B cell (primary cell): Measurements from ENCODE around the gene SLC7A6. TPM values are rescaled to one million over a fixed set of nuclear protein-coding genes. Genes with fewer than 3 reads are reported as not detected.

Source experiments
- ATAC-seq: fragments of 200-7000 bp; cut with Tn5 transposase; one replicate; pipeline ENCODE4 v1.10.0; 2021; ENCODE audit warnings: low read depth, mild to moderate bottlenecking, moderate number of reproducible peaks, moderate library complexity
- CTCF ChIA-PET: fragments of 350-600 bp; sonication (Branson Sonifier 250); formaldehyde crosslinking; loops from one replicate; lab custom pipeline; 2021; ENCODE audit warnings: antibody characterized with exemption, inconsistent platforms; lab: Charles Lee
- POLR2A ChIA-PET: fragments of 350-600 bp; sonication (Branson Sonifier 250); formaldehyde crosslinking; loops from one replicate; lab custom pipeline; 2021; ENCODE audit warnings: antibody characterized with exemption; lab: Charles Lee
- DNase-seq: peaks from one replicate; pipeline ENCODE4 v3.0.0; 2013
- H2AFZ ChIP-seq: 2 replicates; pipeline ENCODE4 v1.6.1; 2012; ENCODE audit warnings: mild to moderate bottlenecking, low read depth, low read length; ENCODE audit not compliant: insufficient read depth, poor library complexity, severe bottlenecking
- H3K27ac ChIP-seq, 2 donors: 1 replicate in 1 of 2; 2 replicates in 1 of 2; pipeline ENCODE4 v1.5.1; 2012 to 2013; ENCODE audit warnings: low read length in 2 of 2, mild to moderate bottlenecking in 2 of 2, moderate library complexity in 1 of 2
- H3K27me3 ChIP-seq, 4 experiments: fragments of 200-600 bp in 1 of 4; sonication (generic) in 1 of 4; replicated peaks in 1 of 4; 1 replicate in 2 of 4; 2 replicates in 2 of 4; pipeline versions ENCODE4 v1.6.1 to v1.7.0; 2013 to 2016; ENCODE audit warnings: low read length in 3 of 4, mild to moderate bottlenecking in 2 of 4, mixed read lengths in 1 of 4, moderate library complexity in 1 of 4; ENCODE audit not compliant: insufficient read depth in 4 of 4, control insufficient read depth in 3 of 4; ENCODE audit errors: control extremely low read depth in 1 of 4
- H3K36me3 ChIP-seq, 2 experiments: replicated peaks in 1 of 2; 1 replicate in 1 of 2; 2 replicates in 1 of 2; pipeline versions ENCODE4 v1.6.1 to v1.7.1; 2013; ENCODE audit warnings: low read length in 1 of 2; ENCODE audit not compliant: insufficient read depth in 2 of 2, control insufficient read depth in 1 of 2; ENCODE audit errors: control extremely low read depth in 1 of 2, extremely low read depth in 1 of 2
- H3K4me1 ChIP-seq, 2 donors: fragments of 200-600 bp in 1 of 2; sonication (generic) in 1 of 2; 1 replicate in 1 of 2; 2 replicates in 1 of 2; pipeline versions ENCODE4 v1.5.1 to v1.6.1; 2013 to 2017; ENCODE audit warnings: low read length in 2 of 2; ENCODE audit not compliant: control insufficient read depth in 2 of 2, insufficient read depth in 2 of 2
- H3K4me2 ChIP-seq: replicated peaks from 2 replicates; pipeline ENCODE3; 2012; ENCODE audit warnings: mild to moderate bottlenecking, low read depth, low read length; ENCODE audit not compliant: poor library complexity, severe bottlenecking
- H3K4me3 ChIP-seq, 5 experiments: fragments of 200-600 bp in 1 of 5; sonication (generic) in 1 of 5; 1 replicate in 3 of 5; 2 replicates in 2 of 5; pipeline versions ENCODE4 v1.5.1 to v1.7.0; 2011 to 2016; ENCODE audit warnings: low read length in 4 of 5, mild to moderate bottlenecking in 4 of 5, low read depth in 2 of 5, control low read depth in 1 of 5, moderate library complexity in 1 of 5; ENCODE audit not compliant: insufficient read depth in 1 of 5; ENCODE audit errors: control extremely low read depth in 1 of 5, extremely low read depth in 1 of 5
- H3K79me2 ChIP-seq: fragments of 200-600 bp; sonication (generic); one replicate; pipeline ENCODE4 v1.6.0; 2016; ENCODE audit warnings: low read length; ENCODE audit not compliant: control insufficient read depth, insufficient read depth
- H3K9ac ChIP-seq: fragments of 200-600 bp; sonication (generic); 2 replicates; pipeline ENCODE4 v1.6.1; 2017; ENCODE audit warnings: mild to moderate bottlenecking, low read length, moderate library complexity
- H3K9me3 ChIP-seq, 3 donors: one replicate each; pipeline versions ENCODE4 v1.6.1 to v1.7.1; 2013; ENCODE audit warnings: low read length in 2 of 3; ENCODE audit not compliant: control insufficient read depth in 2 of 3, insufficient read depth in 1 of 3; ENCODE audit errors: control extremely low read depth in 1 of 3
- H4K20me1 ChIP-seq: 2 replicates; pipeline ENCODE4 v1.6.0; 2012; ENCODE audit warnings: mild to moderate bottlenecking, low read length; ENCODE audit not compliant: insufficient read depth, control insufficient read depth, poor library complexity, severe bottlenecking
- H3K27ac Mint-ChIP-seq: one replicate; pipeline ENCODE4 v1.8.0; 2021; ENCODE audit warnings: mixed read lengths
- H3K27me3 Mint-ChIP-seq: one replicate; pipeline ENCODE4 v1.8.0; 2021; ENCODE audit warnings: mixed read lengths
- H3K4me1 Mint-ChIP-seq: one replicate; pipeline ENCODE4 v1.8.0; 2021; ENCODE audit warnings: mixed read lengths
- H3K4me3 Mint-ChIP-seq: one replicate; pipeline ENCODE4 v1.8.0; 2021; ENCODE audit warnings: mixed read lengths
- H3K9me3 Mint-ChIP-seq: one replicate; pipeline ENCODE4 v1.8.0; 2022; ENCODE audit warnings: mixed read lengths; ENCODE audit not compliant: insufficient read depth
- CTCF ChIP-seq: fragments of 200-600 bp; IDR thresholded peaks from one replicate; pipeline ENCODE4 v1.8.0; 2022; ENCODE audit warnings: antibody characterized with exemption, mild to moderate bottlenecking
- EZH2 ChIP-seq: IDR thresholded peaks from 2 replicates; pipeline ENCODE4 v1.6.1; 2012; ENCODE audit warnings: borderline replicate concordance, low read depth, mild to moderate bottlenecking, moderate library complexity, low read length; ENCODE audit not compliant: insufficient read depth, poor library complexity, severe bottlenecking
- WGBS: methylation state at CpG from one replicate; pipeline ENCODE4 v1.1.5; 2013; ENCODE audit warnings: missing lambda C conversion rate; ENCODE audit not compliant: insufficient coverage; 5-methylcytosine and 5-hydroxymethylcytosine counted together
- intact Hi-C: fragments of 100-400 bp; cut with micrococcal nuclease; formaldehyde crosslinking; loops from one replicate; pipeline ENCODE4 v1.10.0; 2022
- polyA plus RNA-seq: library from polyadenylated mRNA; depleted of rRNA; stranded (reverse); fragments of >200 nt; gene quantifications from 2 replicates; pipeline ENCODE4 v1.2.3, GENCODE V29; 2012
- total RNA-seq, 2 donors: library from RNA; stranded (reverse); fragments of 120-200 nt in 1 of 2; gene quantifications; 1 replicate in 1 of 2; 2 replicates in 1 of 2; pipeline versions ENCODE4 v1.2.3 to v1.2.4, GENCODE V29; 2013 to 2022

The SLC7A6 gene
- total and polyA plus RNA-seq, 2 donors (not counting 1 experiment from before 2014, with no cell fraction given), result 73.8 to 85.1 TPM

- POLR2A ChIA-PET, result no interaction called here
Measured at GRCh38 chr16:68214726-68215125, 49.6 kb upstream of the SLC7A6 start.

GRCh38 chr16:68215302-68215701 lies 49.0 kb upstream of the SLC7A6 start:
- peak overlapping the region in 1 of 2 donors; percentile 26 for H3K27ac ChIP-seq
- H2AFZ ChIP-seq, result no peak overlapping the region
- DNase-seq (no peak), ATAC-seq (no peak)
- no peaks in the 10 kb centered on the region for H3K4me1 ChIP-seq
- H3K4me1 Mint-ChIP-seq, result peaks cover 12% of the 10 kb centered on the region
- no peak overlapping the region for H3K4me3 Mint-ChIP-seq
- TF ChIP-seq CTCF, result no peak
- no peak for TF ChIP-seq EZH2
- H3K9ac ChIP-seq, result no peak overlapping the region
- no peaks in the 10 kb centered on the region for H3K9me3 Mint-ChIP-seq
- no peak overlapping the region for H3K4me2 ChIP-seq
- H3K9me3 ChIP-seq, result no peaks in the 10 kb centered on the region
- H3K4me3 ChIP-seq, result no peak overlapping the region
- peaks cover 53% of the 10 kb centered on the region for H3K79me2 ChIP-seq
- peaks cover 40% of the 10 kb centered on the region for H4K20me1 ChIP-seq
- no peaks in the 10 kb centered on the region for H3K27me3 ChIP-seq
- 75% methylated on average over 1 of the region's 1 CpG for WGBS
- H3K27me3 Mint-ChIP-seq, result no peaks in the 10 kb centered on the region
- H3K36me3 ChIP-seq, result peaks cover 0 to 33% of the 10 kb centered on the region in 2 experiments
- H3K27ac Mint-ChIP-seq, result peak overlapping the region; percentile 15
- intact Hi-C loops, result no loop called here
- ChIA-PET CTCF (no interaction called here), POLR2A (no interaction called here)

More at GRCh38 chr16:68214726-68215125, 49.6 kb upstream of the SLC7A6 start:
- no peaks in the 10 kb centered on the region for H3K27me3 ChIP-seq
- H3K9me3 ChIP-seq, result no peaks in the 10 kb centered on the region
- no peak overlapping the region for H3K4me3 ChIP-seq
- no peak overlapping the region for H3K9ac ChIP-seq
- H4K20me1 ChIP-seq, result peaks cover 46% of the 10 kb centered on the region
- no peak overlapping the region for H2AFZ ChIP-seq
- H3K27ac ChIP-seq, result peak overlapping the region in 1 of 2 donors; percentile 42
- CTCF ChIA-PET, result interaction anchor here (1.1 kb wide), 1 partner anchor 47 kb away, joined by 3 read pairs; no protein-coding TSS in a partner anchor
- peaks cover 0 to 29% of the 10 kb centered on the region in 2 experiments for H3K36me3 ChIP-seq
- WGBS, result no CpG with 5 or more reads among the region's 3 CpGs
- H3K4me1 ChIP-seq, result no peaks in the 10 kb centered on the region
- H3K79me2 ChIP-seq, result peaks cover 58% of the 10 kb centered on the region
- ATAC-seq, result no peak
- Mint-ChIP-seq H3K27ac (peak overlapping the region; percentile 56), H3K27me3 (no peaks in the 10 kb centered on the region), H3K4me3 (no peak overlapping the region), H3K4me1 (peaks cover 12% of the 10 kb centered on the region), H3K9me3 (no peaks in the 10 kb centered on the region)
- no peak for DNase-seq
- H3K4me2 ChIP-seq, result no peak overlapping the region
- intact Hi-C loops, result no loop called here
- TF ChIP-seq EZH2, result no peak
- TF ChIP-seq CTCF, result no peak
